GM23248 (cell line): Measurements from ENCODE around the gene RNF186. TPM values are rescaled to one million over a fixed set of nuclear protein-coding genes. Genes with fewer than 3 reads are reported as not detected.

Experiments
- DNase-seq: peaks from one replicate; pipeline ENCODE4 v3.0.0-alpha.2; 2015
- H2AFZ ChIP-seq: fragments of 200-600 bp; sonication (generic); 2 replicates; pipeline ENCODE4 v1.6.1; 2016; ENCODE audit warnings: antibody characterized with exemption
- H3F3A ChIP-seq: fragments of 200-600 bp; sonication (generic); 2 replicates; pipeline ENCODE4 v1.6.1; 2016; ENCODE audit warnings: mild to moderate bottlenecking, antibody characterized with exemption, mixed run types; ENCODE audit not compliant: insufficient read depth
- H3K27ac ChIP-seq: fragments of 200-600 bp; sonication (generic); 2 replicates; pipeline ENCODE4 v1.5.1; 2016; ENCODE audit warnings: mild to moderate bottlenecking
- H3K27me3 ChIP-seq: fragments of 200-600 bp; sonication (generic); replicated peaks from 2 replicates; pipeline ENCODE4 v1.6.1; 2016; ENCODE audit warnings: mild to moderate bottlenecking; ENCODE audit not compliant: insufficient read depth
- H3K36me3 ChIP-seq: fragments of 200-600 bp; sonication (generic); 2 replicates; pipeline ENCODE4 v1.6.1; 2016; ENCODE audit warnings: low read depth, mild to moderate bottlenecking
- H3K4me1 ChIP-seq: fragments of 200-600 bp; sonication (generic); 2 replicates; pipeline ENCODE4 v1.6.1; 2016; ENCODE audit warnings: mild to moderate bottlenecking; ENCODE audit not compliant: insufficient read depth
- H3K4me2 ChIP-seq: fragments of 200-600 bp; sonication (generic); one replicate; pipeline ENCODE4 v1.6.1; 2016; ENCODE audit warnings: mild to moderate bottlenecking; ENCODE audit not compliant: unreplicated experiment
- H3K4me3 ChIP-seq: fragments of 200-600 bp; sonication (generic); 2 replicates; pipeline ENCODE4 v1.5.1; 2016; ENCODE audit warnings: mild to moderate bottlenecking
- H3K79me2 ChIP-seq: fragments of 200-600 bp; sonication (generic); 2 replicates; pipeline ENCODE4 v1.6.1; 2016; ENCODE audit warnings: mild to moderate bottlenecking; ENCODE audit not compliant: insufficient read depth
- H3K9ac ChIP-seq: fragments of 200-600 bp; sonication (generic); 2 replicates; pipeline ENCODE4 v1.6.1; 2016; ENCODE audit warnings: mild to moderate bottlenecking
- H3K9me2 ChIP-seq: fragments of 200-600 bp; sonication (generic); 2 replicates; pipeline ENCODE4 v1.6.1; 2016; ENCODE audit warnings: mixed run types, mild to moderate bottlenecking, moderate library complexity; ENCODE audit not compliant: insufficient read depth
- H3K9me3 ChIP-seq: fragments of 200-600 bp; sonication (generic); one replicate; pipeline ENCODE4 v1.6.1; 2017; ENCODE audit warnings: low read depth
- H4K20me1 ChIP-seq: fragments of 200-600 bp; sonication (generic); 2 replicates; pipeline ENCODE4 v1.6.0; 2016; ENCODE audit not compliant: insufficient read depth
- EZH2 ChIP-seq: fragments of 200-600 bp; sonication (generic); IDR thresholded peaks from 2 replicates; pipeline ENCODE4 v1.6.1; 2018; ENCODE audit warnings: antibody characterized with exemption, mild to moderate bottlenecking; ENCODE audit not compliant: insufficient read depth, poor library complexity, severe bottlenecking
- EZH2phosphoT487 ChIP-seq: fragments of 200-600 bp; sonication (generic); IDR thresholded peaks from 2 replicates; pipeline ENCODE4 v1.6.1; 2018; ENCODE audit warnings: antibody characterized with exemption, moderate library complexity, mild to moderate bottlenecking, low read depth; ENCODE audit not compliant: insufficient read depth
- WGBS, 2 experiments: methylation state at CpG; one replicate each; pipeline ENCODE4 v1.1.6; 2015 to 2017; ENCODE audit warnings: low lambda C conversion rate in 2 of 2, low coverage in 1 of 2; ENCODE audit errors: missing lambda C conversion rate in 2 of 2; 5-methylcytosine and 5-hydroxymethylcytosine counted together
- in situ Hi-C: fragments of 300-500 bp; cut with MboI; formaldehyde crosslinking; loops from 2 replicates; pipeline ENCODE4 v1.15.0; 2020
- polyA plus RNA-seq: library from polyadenylated mRNA; unstranded; fragments of >200 nt; fragmentation: Nextera tagmentation; extraction: Ambion mirVana; gene quantifications from 2 replicates; pipeline ENCODE4 v1.2.1, GENCODE V29; 2016
- total RNA-seq: library from RNA; depleted of rRNA; stranded (reverse); fragments of >200 nt; shearing (Covaris generic); gene quantifications from 2 replicates; pipeline ENCODE4 v1.2.3, GENCODE V29; 2014

The RNF186 gene
- total and polyA plus RNA-seq, 2 experiments from 2014 or later, result not detected

DNA sequence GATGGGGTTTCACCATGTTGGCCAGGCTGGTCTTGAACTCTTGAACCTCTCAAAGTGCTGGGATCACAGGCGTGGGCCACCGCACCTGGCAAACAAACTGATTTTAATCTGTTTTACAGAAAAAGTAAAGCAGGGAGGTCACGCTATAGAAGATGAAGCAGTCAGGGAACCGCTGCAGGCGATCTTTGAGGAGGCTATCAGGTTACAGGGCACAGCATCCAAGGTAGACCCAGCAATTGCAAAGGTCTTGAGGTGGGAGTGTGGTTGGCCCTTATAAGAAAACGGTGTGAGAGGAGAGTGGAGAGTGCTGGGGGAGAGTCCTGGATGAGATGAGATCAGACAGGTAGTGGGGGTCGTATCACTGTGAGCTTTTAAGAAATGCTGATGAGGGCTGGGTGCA is 12.8 kb downstream of the RNF186 start:
- Histone ChIP-seq H3K9me2 (no peaks in the 10 kb centered on the region), H3K27ac (no peak overlapping the region), H3K27me3 (no peaks in the 10 kb centered on the region), H4K20me1 (no peaks in the 10 kb centered on the region), H3K36me3 (no peaks in the 10 kb centered on the region), H3K79me2 (no peaks in the 10 kb centered on the region), H3K4me1 (peaks cover 13% of the 10 kb centered on the region), H3F3A (peaks cover 6% of the 10 kb centered on the region), H3K9ac (no peak overlapping the region), H3K9me3 (no peaks in the 10 kb centered on the region), H2AFZ (no peak overlapping the region), H3K4me3 (no peak overlapping the region), H3K4me2 (no peak overlapping the region)
- in situ Hi-C loops, result no loop called here
- no peak for DNase-seq
- WGBS, 2 experiments, result 83 to 88% methylated on average over 7 of the region's 7 CpGs
- no peak for TF ChIP-seq EZH2phosphoT487
- no peak for TF ChIP-seq EZH2

DNA sequence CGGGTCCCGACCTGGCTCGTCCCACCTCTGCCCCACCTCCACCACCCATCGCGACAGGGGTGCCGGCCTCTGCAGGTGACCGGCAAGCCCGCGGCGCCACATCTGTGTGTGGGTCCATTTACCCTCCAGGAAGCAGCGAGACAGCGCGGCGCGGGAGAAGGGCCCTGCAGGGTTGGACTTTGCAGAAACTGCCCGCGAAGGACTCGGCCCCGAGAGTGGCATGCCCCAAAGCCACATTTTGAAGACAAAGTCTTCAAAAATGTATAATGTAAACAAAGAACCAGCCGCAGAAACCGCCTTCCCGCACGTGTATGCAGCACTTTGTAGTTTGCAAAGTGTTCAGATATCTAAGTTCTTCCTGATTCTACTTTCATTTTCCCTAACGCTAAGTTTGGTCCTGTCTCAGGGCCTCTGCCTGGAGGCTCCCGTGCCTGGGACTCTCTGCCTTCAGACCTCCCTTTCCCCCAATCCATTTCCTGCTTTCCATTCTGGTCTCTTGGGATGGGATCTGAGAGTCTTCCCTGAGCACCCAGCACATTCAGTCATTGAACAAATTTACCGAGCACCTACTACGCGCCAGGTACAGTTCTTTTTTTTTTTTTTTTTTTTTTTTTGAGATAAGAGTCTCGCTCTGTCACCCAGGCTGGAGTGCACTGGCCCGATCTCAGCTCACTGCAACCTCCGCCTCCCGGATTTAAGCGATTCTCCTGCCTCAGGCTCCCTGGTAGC is 14.8 kb downstream of the RNF186 start:
- peak overlapping the region; percentile 76 for H3K4me3 ChIP-seq
- peak overlapping the region; percentile 70 for H3K27ac ChIP-seq
- in situ Hi-C loops, result no loop called here
- peak overlapping the region; percentile 95 for H2AFZ ChIP-seq
- 22 to 25% methylated on average over 29 to 33 of the region's 33 CpGs for WGBS, 2 experiments
- H3K9me3 ChIP-seq, result no peaks in the 10 kb centered on the region
- H4K20me1 ChIP-seq, result no peaks in the 10 kb centered on the region
- H3K9me2 ChIP-seq, result no peaks in the 10 kb centered on the region
- H3K27me3 ChIP-seq, result no peaks in the 10 kb centered on the region
- H3K36me3 ChIP-seq, result no peaks in the 10 kb centered on the region
- DNase-seq, result peak; percentile 80
- TF ChIP-seq EZH2phosphoT487, result no peak
- no peak for TF ChIP-seq EZH2
- peaks cover 13% of the 10 kb centered on the region for H3K4me1 ChIP-seq
- H3K9ac ChIP-seq, result peak overlapping the region; percentile 85
- peaks cover 6% of the 10 kb centered on the region for H3F3A ChIP-seq
- H3K79me2 ChIP-seq, result no peaks in the 10 kb centered on the region
- peak overlapping the region; percentile 92 for H3K4me2 ChIP-seq

GRCh38 chr1:19799230-19800075 is 15.6 kb downstream of the RNF186 start, which contains the start of gene TMCO4:
TSS of gene TMCO4 (minus strand) at chr1:19799916. CDS start at chr1:19780758, 19,158 bp downstream.
- peak within 1 kb of the TSS; percentile 85 for H3K9ac ChIP-seq

GRCh38 chr1:19798486-19799229 is 16.4 kb downstream of the RNF186 start:
- Histone ChIP-seq H3K79me2 (no peaks in the 10 kb centered on the region), H3K27me3 (no peaks in the 10 kb centered on the region), H4K20me1 (no peaks in the 10 kb centered on the region), H3K4me1 (peaks cover 13% of the 10 kb centered on the region), H3F3A (peaks cover 6% of the 10 kb centered on the region), H3K4me2 (peak overlapping the region; percentile 92), H3K27ac (no peak overlapping the region), H3K9me3 (no peaks in the 10 kb centered on the region), H3K9ac (peak overlapping the region; percentile 85), H3K36me3 (no peaks in the 10 kb centered on the region), H3K9me2 (no peaks in the 10 kb centered on the region), H3K4me3 (peak overlapping the region; percentile 76), H2AFZ (peak overlapping the region; percentile 95)
- WGBS, 2 experiments, result 64 to 68% methylated on average over 6 of the region's 6 CpGs
- DNase-seq, result peak; percentile 11
- in situ Hi-C loops, result no loop called here
- TF ChIP-seq EZH2, result no peak
- TF ChIP-seq EZH2phosphoT487, result no peak

More at GRCh38 chr1:19799230-19800075, 15.6 kb downstream of the RNF186 start, which contains the start of gene TMCO4:
- H3K27ac ChIP-seq, result peak within 1 kb of the TSS; percentile 70
- peaks cover 13% of the 10 kb centered on the region for H3K4me1 ChIP-seq
- H3K27me3 ChIP-seq, result no peaks in the 10 kb centered on the region
- peak within 1 kb of the TSS; percentile 92 for H3K4me2 ChIP-seq
- in situ Hi-C loops, result no loop called here
- H3F3A ChIP-seq, result peaks cover 6% of the 10 kb centered on the region
- H3K79me2 ChIP-seq, result no peaks in the 10 kb centered on the region
- peak within 1 kb of the TSS; percentile 76 for H3K4me3 ChIP-seq
- TF ChIP-seq EZH2phosphoT487, result no peak
- no peak for TF ChIP-seq EZH2
- peak within 1 kb of the TSS; percentile 95 for H2AFZ ChIP-seq
- no peaks in the 10 kb centered on the region for H3K9me3 ChIP-seq
- WGBS, 2 experiments, result 2 to 7% methylated on average over 31 to 53 of the region's 70 CpGs
- peak; percentile 79 for DNase-seq
- no peaks in the 10 kb centered on the region for H3K9me2 ChIP-seq
- no peaks in the 10 kb centered on the region for H3K36me3 ChIP-seq
- H4K20me1 ChIP-seq, result no peaks in the 10 kb centered on the region
